GM18505 (cell line): ENCODE data around the gene ELAC2.

Source experiments
- ATAC-seq: cut with Tn5 transposase; IDR thresholded peaks from one replicate; pipeline ENCODE4 v1.9.1; 2021; ENCODE audit not compliant: unreplicated experiment
- POLR2A ChIP-seq: IDR thresholded peaks from 4 replicates; pipeline ENCODE4 v1.6.1; 2011; ENCODE audit warnings: borderline replicate concordance; ENCODE audit not compliant: insufficient read depth, insufficient read length; ENCODE audit errors: extremely low read depth

ELAC2 gene

GRCh38 chr17:12964840-12965239 lies 53.0 kb downstream of the ELAC2 start:
- no peak for ATAC-seq
- no peak for TF ChIP-seq POLR2A

GRCh38 chr17:12964162-12964561 lies 53.7 kb downstream of the ELAC2 start:
- no peak for ATAC-seq

GRCh38 chr17:12963505-12963904 lies 54.3 kb downstream of the ELAC2 start:
- TF ChIP-seq POLR2A, result no peak
- no peak for ATAC-seq

More at GRCh38 chr17:12964162-12964561, 53.7 kb downstream of the ELAC2 start:
- TF ChIP-seq POLR2A, result no peak

- TF ChIP-seq POLR2A, result no peak
- no peak for ATAC-seq
Observed at GRCh38 chr17:12961655-12962054, 56.2 kb downstream of the ELAC2 start.

- no peak for ATAC-seq
- TF ChIP-seq POLR2A, result no peak
Observed at GRCh38 chr17:12959441-12959840, 58.4 kb downstream of the ELAC2 start.

GRCh38 chr17:12958786-12959185 lies 59.0 kb downstream of the ELAC2 start:
- TF ChIP-seq POLR2A, result no peak

GRCh38 chr17:12955521-12955920 lies 62.3 kb downstream of the ELAC2 start:
- TF ChIP-seq POLR2A, result no peak
- ATAC-seq, result no peak

More at GRCh38 chr17:12958786-12959185, 59.0 kb downstream of the ELAC2 start:
- no peak for ATAC-seq

GRCh38 chr17:12953156-12953555 lies 64.7 kb downstream of the ELAC2 start:
- no peak for ATAC-seq
- no peak for TF ChIP-seq POLR2A

- ATAC-seq, result no peak
- TF ChIP-seq POLR2A, result no peak
Observed at GRCh38 chr17:12952012-12952411, 65.8 kb downstream of the ELAC2 start.

- ATAC-seq, result no peak
- no peak for TF ChIP-seq POLR2A
Observed at GRCh38 chr17:12947047-12947446, 70.8 kb downstream of the ELAC2 start.
